GM23338 (cell line): ENCODE data around the gene XIRP2. TPM values are rescaled to one million over a fixed set of nuclear protein-coding genes. Genes with fewer than 3 reads are reported as not detected.

Experiments
- ATAC-seq: fragments of 200-7000 bp; cut with Tn5 transposase; 3 replicates; pipeline ENCODE4 v1.9.1; 2020
- DNase-seq: peaks from one replicate; pipeline ENCODE4 v3.0.0-alpha.2; 2015; ENCODE audit warnings: low spot score
- H2AFZ ChIP-seq: fragments of 200-600 bp; sonication (generic); 2 replicates; pipeline ENCODE4 v1.8.0; 2016; ENCODE audit warnings: antibody characterized with exemption, mild to moderate bottlenecking, moderate library complexity
- H3F3A ChIP-seq: fragments of 200-600 bp; sonication (generic); replicated peaks from 2 replicates; pipeline ENCODE4 v1.8.0; 2017; ENCODE audit warnings: antibody characterized with exemption, mixed run types, low read depth
- H3K27ac ChIP-seq: fragments of 200-600 bp; sonication (generic); 2 replicates; pipeline ENCODE4 v1.6.1; 2016; ENCODE audit warnings: low read depth
- H3K27me3 ChIP-seq: fragments of 200-600 bp; sonication (generic); 2 replicates; pipeline ENCODE4 v1.8.0; 2016; ENCODE audit warnings: mild to moderate bottlenecking, mixed run types, moderate library complexity; ENCODE audit not compliant: insufficient read depth
- H3K36me3 ChIP-seq: fragments of 200-600 bp; sonication (generic); 2 replicates; pipeline ENCODE4 v1.8.0; 2016; ENCODE audit warnings: mild to moderate bottlenecking; ENCODE audit not compliant: insufficient read depth
- H3K4me1 ChIP-seq: fragments of 200-600 bp; sonication (generic); 2 replicates; pipeline ENCODE4 v1.8.0; 2016; ENCODE audit warnings: mild to moderate bottlenecking, moderate library complexity; ENCODE audit not compliant: insufficient read depth
- H3K4me2 ChIP-seq: fragments of 200-600 bp; sonication (generic); 2 replicates; pipeline ENCODE4 v1.7.1; 2017; ENCODE audit warnings: mixed run types
- H3K4me3 ChIP-seq: fragments of 200-600 bp; sonication (generic); 2 replicates; pipeline ENCODE4 v1.6.1; 2016; ENCODE audit warnings: mixed run types
- H3K79me2 ChIP-seq: fragments of 200-600 bp; sonication (generic); replicated peaks from 2 replicates; pipeline ENCODE4 v1.8.0; 2017; ENCODE audit warnings: mild to moderate bottlenecking; ENCODE audit not compliant: insufficient read depth
- H3K9me2 ChIP-seq: fragments of 200-600 bp; sonication (generic); 2 replicates; pipeline ENCODE4 v1.8.0; 2017; ENCODE audit not compliant: insufficient read depth
- H4K20me1 ChIP-seq: fragments of 200-600 bp; sonication (generic); replicated peaks from 2 replicates; pipeline ENCODE4 v1.8.0; 2017; ENCODE audit warnings: mild to moderate bottlenecking; ENCODE audit not compliant: insufficient read depth
- H3K27ac Mint-ChIP-seq: 2 replicates; pipeline ENCODE4 v1.8.0; 2020; ENCODE audit warnings: inconsistent platforms, mild to moderate bottlenecking, moderate library complexity, mixed read lengths
- H3K27me3 Mint-ChIP-seq: 3 replicates; pipeline ENCODE4 v1.8.0; 2022; ENCODE audit warnings: low read depth, mild to moderate bottlenecking, moderate library complexity, mixed read lengths, inconsistent platforms; ENCODE audit not compliant: insufficient read depth, poor library complexity
- H3K36me3 Mint-ChIP-seq: 3 replicates; pipeline ENCODE4 v1.8.0; 2021; ENCODE audit warnings: low read depth, mild to moderate bottlenecking, inconsistent platforms, moderate library complexity, mixed read lengths
- H3K4me1 Mint-ChIP-seq: 3 replicates; pipeline ENCODE4 v1.8.0; 2020; ENCODE audit warnings: mild to moderate bottlenecking, inconsistent platforms, mixed read lengths
- H3K4me3 Mint-ChIP-seq: 3 replicates; pipeline ENCODE4 v1.8.0; 2021; ENCODE audit warnings: moderate library complexity, mild to moderate bottlenecking, inconsistent platforms, mixed read lengths
- H3K9me3 Mint-ChIP-seq: 3 replicates; pipeline ENCODE4 v1.8.0; 2020; ENCODE audit warnings: moderate library complexity, mild to moderate bottlenecking, inconsistent platforms, mixed read lengths
- CREB1 ChIP-seq: fragments of 250-450 bp; sonication (Bioruptor Pico); IDR thresholded peaks from 2 replicates; pipeline ENCODE4 v1.5.0; 2020; ENCODE audit warnings: low read depth, mild to moderate bottlenecking, moderate library complexity
- CTCF ChIP-seq, 2 experiments: fragments of 200-600 bp in 1 of 2; sonication (generic) in 1 of 2; conservative IDR thresholded peaks; 2 replicates each; pipeline versions ENCODE4 v1.5.1 to v1.6.1; 2016 to 2017; ENCODE audit warnings: antibody characterized with exemption in 2 of 2, low read depth in 2 of 2, mild to moderate bottlenecking in 2 of 2, moderate library complexity in 1 of 2
- ETS1 ChIP-seq: IDR thresholded peaks from 2 replicates; pipeline ENCODE4 v1.6.1; 2016; ENCODE audit warnings: antibody characterized with exemption
- EZH2 ChIP-seq: fragments of 200-600 bp; sonication (generic); IDR thresholded peaks from one replicate; pipeline ENCODE4 v1.8.0; 2017; ENCODE audit warnings: antibody characterized with exemption, mild to moderate bottlenecking, low read depth; ENCODE audit not compliant: unreplicated experiment
- EZH2phosphoT487 ChIP-seq: fragments of 200-600 bp; sonication (generic); IDR thresholded peaks from one replicate; pipeline ENCODE4 v1.8.1; 2018; ENCODE audit warnings: antibody characterized with exemption; ENCODE audit not compliant: unreplicated experiment
- JUNB ChIP-seq: IDR thresholded peaks from one replicate; pipeline ENCODE4 v1.6.1; 2016; ENCODE audit warnings: antibody characterized with exemption; ENCODE audit not compliant: unreplicated experiment
- NANOG ChIP-seq: IDR thresholded peaks from 2 replicates; pipeline ENCODE4 v1.6.1; 2016; ENCODE audit warnings: antibody characterized with exemption, borderline replicate concordance
- POLR2AphosphoS5 ChIP-seq: IDR thresholded peaks from 2 replicates; pipeline ENCODE4 v1.6.1; 2016; ENCODE audit warnings: antibody characterized with exemption, low read depth
- REST ChIP-seq: IDR thresholded peaks from one replicate; pipeline ENCODE4 v1.6.1; 2018; ENCODE audit warnings: antibody characterized with exemption; ENCODE audit not compliant: unreplicated experiment
- STAT1 ChIP-seq: IDR thresholded peaks from one replicate; pipeline ENCODE4 v1.6.1; 2016; ENCODE audit warnings: antibody characterized with exemption; ENCODE audit not compliant: unreplicated experiment
- ZNF114 ChIP-seq: fragments of 250-450 bp; sonication (Bioruptor Pico); IDR thresholded peaks from 2 replicates; pipeline ENCODE4 v1.5.0; 2020; ENCODE audit warnings: mild to moderate bottlenecking, moderate library complexity
- ZNF331 ChIP-seq: fragments of 250-450 bp; sonication (Bioruptor Pico); IDR thresholded peaks from 2 replicates; pipeline ENCODE4 v1.5.0; 2020; ENCODE audit warnings: low read depth, mild to moderate bottlenecking, moderate library complexity
- ZNF462 ChIP-seq: fragments of 250-450 bp; sonication (Bioruptor Pico); IDR thresholded peaks from 2 replicates; pipeline ENCODE4 v1.5.0; 2020; ENCODE audit warnings: mild to moderate bottlenecking, moderate library complexity
- polyA plus RNA-seq: library from polyadenylated mRNA; unstranded; fragments of >200 nt; fragmentation: Nextera tagmentation; extraction: Ambion mirVana; gene quantifications from 2 replicates; pipeline ENCODE4 v1.2.1, GENCODE V29; 2016
- total RNA-seq: library from RNA; depleted of rRNA; stranded (reverse); fragments of >200 nt; shearing (Covaris generic); gene quantifications from 2 replicates; pipeline ENCODE4 v1.2.3, GENCODE V29; 2014

The XIRP2 gene
- total and polyA plus RNA-seq, 2 experiments from 2014 or later, result 0.17 to 0.31 TPM

GRCh38 chr2:166891727-166892126 is 3.4 kb downstream of the XIRP2 start:
- Histone ChIP-seq H2AFZ (no peak overlapping the region), H3K79me2 (no peaks in the 10 kb centered on the region), H3K27ac (no peak overlapping the region), H3K4me3 (no peak overlapping the region), H3K4me2 (no peak overlapping the region), H4K20me1 (no peaks in the 10 kb centered on the region), H3K4me1 (no peaks in the 10 kb centered on the region), H3K27me3 (no peaks in the 10 kb centered on the region), H3K36me3 (no peaks in the 10 kb centered on the region), H3F3A (no peaks in the 10 kb centered on the region), H3K9me2 (no peaks in the 10 kb centered on the region)
- Mint-ChIP-seq H3K9me3 (no peaks in the 10 kb centered on the region), H3K36me3 (no peaks in the 10 kb centered on the region), H3K27ac (no peak overlapping the region), H3K4me1 (peaks cover 18% of the 10 kb centered on the region), H3K4me3 (no peak overlapping the region), H3K27me3 (peaks cover 1% of the 10 kb centered on the region)
- TF ChIP-seq POLR2AphosphoS5 (no peak), REST (no peak), CREB1 (CRISPR knock-in tag) (no peak), STAT1 (no peak), ZNF114 (CRISPR knock-in tag) (no peak), ETS1 (no peak), ZNF331 (CRISPR knock-in tag) (no peak), NANOG (no peak), ZNF462 (no peak), EZH2phosphoT487 (no peak), EZH2 (no peak), JUNB (no peak), CTCF (conservative IDR thresholded peaks at IDR 0.05; ENCODE audit: low read depth in 2 of 2) (no peak)
- no peak for ATAC-seq
- DNase-seq, result no peak
